ENCODE results near the gene CDC14A. TPM values are rescaled to one million over a fixed set of nuclear protein-coding genes. Genes with fewer than 3 reads are reported as not detected.

Gene CDC14A
- total RNA-seq, 1 donor from 2014 or later, result 5.9 TPM

Other genes starting within 250 kb of the CDC14A start
- 1.6 and 1.9 TPM in 2 replicates for gene SASS6, start 219.6 kb upstream of the CDC14A start, total RNA-seq
- gene TRMT13, start 219.3 kb upstream of the CDC14A start, total RNA-seq, result 15.2 and 17.4 TPM in 2 replicates
- 31.4 and 58.7 TPM in 2 replicates for gene LRRC39, start 174.2 kb upstream of the CDC14A start, total RNA-seq
- gene DBT, start 102.7 kb upstream of the CDC14A start, total RNA-seq, result 6.7 and 8.7 TPM in 2 replicates
- gene RTCA, start 86.3 kb upstream of the CDC14A start, total RNA-seq, result 25.0 and 28.9 TPM in 2 replicates
- gene GPR88, start 185.6 kb downstream of the CDC14A start, total RNA-seq, result 0.05 and 0.26 TPM in 2 replicates

Data from myocyte (in vitro differentiated cells).